Measurements from ENCODE around the gene TRIM52. TPM values are rescaled to one million over a fixed set of nuclear protein-coding genes. Genes with fewer than 3 reads are reported as not detected.

Gene TRIM52
- total RNA-seq, 1 donor = 16.2 TPM

GRCh38 chr5:181234455-181235306, 26.3 kb downstream of the TRIM52 start:
- no peak for DNase-seq (ENCODE audit: low read depth in 2 of 3, low spot score in 2 of 3)

GRCh38 chr5:181233801-181234454, 27.0 kb downstream of the TRIM52 start:
- no peak for DNase-seq (ENCODE audit: low read depth in 2 of 3, low spot score in 2 of 3)

GRCh38 chr5:181233088-181233800, 27.7 kb downstream of the TRIM52 start:
- DNase-seq (ENCODE audit: low read depth in 2 of 3, low spot score in 2 of 3) = no peak

- no peak for DNase-seq (ENCODE audit: low read depth in 2 of 3, low spot score in 2 of 3)
Measured at GRCh38 chr5:181232593-181232992, 28.4 kb downstream of the TRIM52 start.

GRCh38 chr5:181231432-181231831, 29.5 kb downstream of the TRIM52 start:
- DNase-seq (ENCODE audit: low read depth in 2 of 3, low spot score in 2 of 3) = no peak

GRCh38 chr5:181230551-181230950, 30.4 kb downstream of the TRIM52 start:
- DNase-seq (ENCODE audit: low read depth in 2 of 3, low spot score in 2 of 3) = no peak

- no peak for DNase-seq (ENCODE audit: low read depth in 2 of 3, low spot score in 2 of 3)
Measured at GRCh38 chr5:181229996-181230395, 30.9 kb downstream of the TRIM52 start.

- no peak for DNase-seq (ENCODE audit: low read depth in 2 of 3, low spot score in 2 of 3)
Measured at GRCh38 chr5:181224390-181225229, 36.3 kb downstream of the TRIM52 start.

- peak in 2 of 3 donors; percentile 78 to 82 for DNase-seq (ENCODE audit: low read depth in 2 of 3, low spot score in 2 of 3)
Measured at GRCh38 chr5:181223729-181224389, 37.1 kb downstream of the TRIM52 start.

GRCh38 chr5:181223058-181223728, 37.8 kb downstream of the TRIM52 start, which contains the start of gene TRIM41:
Gene TRIM41, plus strand, starts transcription at chr5:181223281. Its CDS starts 719 bp downstream, at chr5:181224000.
- DNase-seq (ENCODE audit: low read depth in 2 of 3, low spot score in 2 of 3) = peak; percentile 92 to 99 (median 99)

- DNase-seq (ENCODE audit: low read depth in 2 of 3, low spot score in 2 of 3) = no peak
Measured at GRCh38 chr5:181222630-181223057, 38.3 kb downstream of the TRIM52 start.

GRCh38 chr5:181221792-181222629, 38.9 kb downstream of the TRIM52 start:
- DNase-seq (ENCODE audit: low read depth in 2 of 3, low spot score in 2 of 3) = peak; percentile 89 to 96 (median 95)

- no peak for DNase-seq (ENCODE audit: low read depth in 2 of 3, low spot score in 2 of 3)
Measured at GRCh38 chr5:181221105-181221791, 39.7 kb downstream of the TRIM52 start.

GRCh38 chr5:181220178-181220515, 40.8 kb downstream of the TRIM52 start:
- DNase-seq (ENCODE audit: low read depth in 2 of 3, low spot score in 2 of 3) = no peak

- DNase-seq (ENCODE audit: low read depth in 2 of 3, low spot score in 2 of 3) = no peak
Measured at GRCh38 chr5:181219262-181220177, 41.4 kb downstream of the TRIM52 start.

GRCh38 chr5:181218795-181219124, 42.2 kb downstream of the TRIM52 start:
- DNase-seq (ENCODE audit: low read depth in 2 of 3, low spot score in 2 of 3) = no peak

GRCh38 chr5:181217803-181218062, 43.2 kb downstream of the TRIM52 start:
- DNase-seq (ENCODE audit: low read depth in 2 of 3, low spot score in 2 of 3) = no peak

Data from hematopoietic multipotent progenitor cell (in vitro differentiated cells).